Testis (tissue), 3 donors: ENCODE data around the gene THOC6. TPM values are rescaled to one million over a fixed set of nuclear protein-coding genes. Genes with fewer than 3 reads are reported as not detected.

Experiments
- DNase-seq: peaks from one replicate; pipeline ENCODE4 v3.0.0-alpha.2; 2019
- H3K27ac ChIP-seq, 2 donors: fragments of 200-600 bp; sonication (generic); one replicate each; pipeline ENCODE4 v1.5.1; 2019
- H3K27me3 ChIP-seq: fragments of 200-600 bp; sonication (generic); one replicate; pipeline ENCODE4 v1.5.1; 2019
- H3K36me3 ChIP-seq: fragments of 200-600 bp; sonication (generic); one replicate; pipeline ENCODE4 v1.5.1; 2017; ENCODE audit warnings: low read depth; ENCODE audit errors: missing control alignments
- H3K4me1 ChIP-seq: fragments of 200-600 bp; sonication (generic); one replicate; pipeline ENCODE4 v1.5.1; 2019
- H3K4me3 ChIP-seq, 2 donors: fragments of 200-600 bp; sonication (generic); one replicate each; pipeline ENCODE4 v1.5.1; 2017 to 2019
- H3K9me3 ChIP-seq: fragments of 200-600 bp; sonication (generic); one replicate; pipeline ENCODE4 v1.5.1; 2017
- CTCF ChIP-seq, 3 experiments: fragments of 450-650 bp in 2 of 3; fragments of 200-600 bp in 1 of 3; sonication (generic) in 1 of 3; IDR thresholded peaks; one replicate each; pipeline ENCODE4 v1.5.1; 2016 to 2019; ENCODE audit warnings: antibody characterized with exemption in 3 of 3, mild to moderate bottlenecking in 2 of 3, moderate library complexity in 1 of 3
- POLR2A ChIP-seq: fragments of 450-650 bp; IDR thresholded peaks from one replicate; pipeline ENCODE4 v1.6.1; 2017; ENCODE audit warnings: antibody characterized with exemption, mild to moderate bottlenecking, moderate library complexity
- WGBS, 2 donors: methylation state at CpG; one replicate each; pipeline ENCODE4 v1.1.5; 2018; 5-methylcytosine and 5-hydroxymethylcytosine counted together
- intact Hi-C: fragments of 100-400 bp; cut with DNase I; formaldehyde crosslinking; loops from one replicate; pipeline ENCODE4 v1.15.1; 2023; ENCODE audit warnings: low total_unique reads
- polyA plus RNA-seq: library from polyadenylated mRNA; stranded (reverse); fragments of 350-450 nt; fragmentation: Illumina TruSeq; extraction: RNeasy Lipid Tissue Mini Kit (QIAGEN cat#74804); gene quantifications from one replicate; pipeline ENCODE4 v1.2.3, GENCODE V29; 2014; ENCODE audit warnings: low read depth, low replicate concordance; ENCODE audit not compliant: insufficient read depth
- total RNA-seq, 2 donors: library from RNA; depleted of rRNA; stranded (reverse); fragments of >200 nt; gene quantifications; one replicate each; pipeline ENCODE4 v1.2.3, GENCODE V29; 2016

Gene THOC6
- total and polyA plus RNA-seq, 3 donors from 2014 or later = 17.3 to 27.3 (median 19.6) TPM

DNA sequence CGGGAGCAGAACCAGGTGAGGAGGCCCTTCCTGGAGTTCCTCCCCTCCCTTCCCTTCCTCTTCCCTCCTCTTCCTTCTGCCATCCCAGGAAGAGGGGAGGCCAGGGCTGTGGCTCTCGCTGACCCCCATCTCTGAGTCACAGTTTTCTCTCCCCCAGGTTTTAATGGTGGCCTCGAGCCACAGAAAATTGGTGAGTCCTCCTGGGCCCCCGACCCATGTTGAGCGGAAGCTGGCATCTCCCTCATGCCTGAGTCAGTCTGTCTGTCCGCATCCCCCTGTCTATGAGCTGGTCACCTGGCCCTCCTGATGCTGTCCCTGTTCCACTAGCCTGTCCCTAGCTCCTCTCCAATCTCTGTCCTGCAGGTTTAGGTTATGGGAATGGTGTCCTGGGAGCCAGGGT is 23.9 kb upstream of the THOC6 start:
- WGBS, 2 donors = 89 to 93% methylated on average over 6 of the region's 6 CpGs
- Histone ChIP-seq H3K27ac (no peak overlapping the region), H3K4me3 (no peak overlapping the region), H3K36me3 (no peaks in the 10 kb centered on the region), H3K4me1 (peaks cover 2% of the 10 kb centered on the region), H3K9me3 (no peaks in the 10 kb centered on the region), H3K27me3 (no peaks in the 10 kb centered on the region)
- TF ChIP-seq CTCF (IDR thresholded peaks at IDR 0.05) (no peak), POLR2A (no peak)
- DNase-seq = no peak
- intact Hi-C loops = no loop called here

- no peaks in the 10 kb centered on the region for H3K9me3 ChIP-seq
- no peaks in the 10 kb centered on the region for H3K36me3 ChIP-seq
- no peak for TF ChIP-seq CTCF (IDR thresholded peaks at IDR 0.05)
- no peak for TF ChIP-seq POLR2A
- WGBS, 2 donors = 86% methylated on average over 4 of the region's 4 CpGs; no CpG with 5 or more reads in 1 of the 2 donors
- no peak overlapping the region for H3K4me3 ChIP-seq
- H3K27ac ChIP-seq = no peak overlapping the region
- intact Hi-C loops = no loop called here
- no peaks in the 10 kb centered on the region for H3K27me3 ChIP-seq
- H3K4me1 ChIP-seq = peaks cover 4% of the 10 kb centered on the region
- DNase-seq = no peak
These were observed 23.3 kb upstream of the THOC6 start for GRCh38 chr16:3000540-3000939.

- Histone ChIP-seq H3K27ac (no peak overlapping the region), H3K27me3 (no peaks in the 10 kb centered on the region), H3K36me3 (no peaks in the 10 kb centered on the region), H3K4me3 (no peak overlapping the region), H3K9me3 (no peaks in the 10 kb centered on the region), H3K4me1 (peaks cover 4% of the 10 kb centered on the region)
- TF ChIP-seq CTCF (IDR thresholded peaks at IDR 0.05) (no peak), POLR2A (no peak)
- intact Hi-C loops = no loop called here
- WGBS, 2 donors = 75 to 78% methylated on average over 5 to 12 of the region's 12 CpGs
- DNase-seq = no peak
These were observed 22.5 kb upstream of the THOC6 start for GRCh38 chr16:3001316-3001715.

- H3K27ac ChIP-seq = no peak overlapping the region
- H3K27me3 ChIP-seq = no peaks in the 10 kb centered on the region
- H3K9me3 ChIP-seq = no peaks in the 10 kb centered on the region
- H3K4me3 ChIP-seq = peak overlapping the region; percentile 16 to 27
- H3K4me1 ChIP-seq = peaks cover 4% of the 10 kb centered on the region
- peak; percentile 98 for DNase-seq
- 7 to 9% methylated on average over 31 to 43 of the region's 58 CpGs for WGBS, 2 donors
- TF ChIP-seq POLR2A (no peak), CTCF (IDR thresholded peaks at IDR 0.05) (peak in 2 of 3 experiments; percentile 31 to 38)
- no peaks in the 10 kb centered on the region for H3K36me3 ChIP-seq
- intact Hi-C loops = no loop called here
These were observed 20.1 kb upstream of the THOC6 start for GRCh38 chr16:3003582-3004270.

DNA sequence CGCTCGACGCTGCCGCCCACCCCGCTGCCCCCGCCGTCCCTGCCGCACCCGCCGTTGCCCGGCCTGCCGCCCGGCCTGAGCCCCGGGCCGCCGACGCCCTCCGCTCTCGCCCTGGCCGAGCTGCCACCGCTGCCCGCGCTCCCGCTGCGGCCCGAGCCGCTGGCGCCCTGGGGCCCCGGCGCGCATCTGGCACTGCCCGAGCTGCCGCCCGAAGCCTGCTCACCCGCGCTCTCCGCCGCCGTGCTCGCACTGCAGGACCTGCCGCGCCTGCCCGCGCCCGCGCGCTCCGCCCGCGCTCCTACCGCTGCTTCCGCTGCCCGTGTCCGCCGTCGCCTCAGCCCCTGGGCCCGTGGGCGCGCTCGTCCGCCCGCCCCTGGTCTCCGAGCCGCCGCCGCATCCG is 19.5 kb upstream of the THOC6 start:
- WGBS, 2 donors = 0% methylated on average over 3 to 11 of the region's 67 CpGs
- no peak overlapping the region for H3K27ac ChIP-seq
- DNase-seq = no peak
- no peaks in the 10 kb centered on the region for H3K27me3 ChIP-seq
- H3K9me3 ChIP-seq = no peaks in the 10 kb centered on the region
- H3K36me3 ChIP-seq = no peaks in the 10 kb centered on the region
- intact Hi-C loops = no loop called here
- no peak overlapping the region for H3K4me3 ChIP-seq
- TF ChIP-seq CTCF (IDR thresholded peaks at IDR 0.05) = no peak
- no peak for TF ChIP-seq POLR2A
- peaks cover 4% of the 10 kb centered on the region for H3K4me1 ChIP-seq
